Astrocyte (in vitro differentiated cells and primary cell): Measurements from ENCODE around the gene PDZRN4.

Experiments
- CTCF ChIP-seq: IDR thresholded peaks from 2 replicates; pipeline ENCODE4 v1.5.1; 2011; ENCODE audit warnings: low read depth, mild to moderate bottlenecking, inconsistent platforms, low read length, moderate library complexity; ENCODE audit not compliant: insufficient read depth
- EZH2 ChIP-seq: IDR thresholded peaks from 2 replicates; pipeline ENCODE4 v1.6.1; 2012; ENCODE audit warnings: mild to moderate bottlenecking, low read length, inconsistent platforms; ENCODE audit not compliant: insufficient read depth

GRCh38 chr12:41334390-41334789 is 146.3 kb downstream of the PDZRN4 start:
- TF ChIP-seq CTCF, result no peak
- TF ChIP-seq EZH2, result no peak
